Gastroesophageal sphincter (tissue), 4 donors: Measurements from ENCODE around the gene TMEM169. TPM values are rescaled to one million over a fixed set of nuclear protein-coding genes. Genes with fewer than 3 reads are reported as not detected.
"Not testable (repeated sequence)": the region's sequence is repeated elsewhere in the genome, so short reads cannot be mapped to it uniquely, and the experiment has no call there.

Experiments
- ATAC-seq: fragments of 150-250 bp; one replicate; pipeline ENCODE4 v1.9.1; 2016; ENCODE audit warnings: mild to moderate bottlenecking, moderate library complexity
- H3K27ac ChIP-seq, 4 donors: fragments of 200-600 bp; sonication (generic) in 3 of 4; 1 replicate in 3 of 4; 2 replicates in 1 of 4; pipeline ENCODE4 v1.5.1; 2016 to 2019
- H3K27me3 ChIP-seq: fragments of 200-600 bp; sonication (generic); one replicate; pipeline ENCODE4 v1.5.1; 2019
- H3K36me3 ChIP-seq, 2 donors: fragments of 200-600 bp; sonication (generic); one replicate each; pipeline ENCODE4 v1.5.1; 2019; ENCODE audit warnings: control low read depth in 1 of 2
- H3K4me1 ChIP-seq, 3 donors: fragments of 200-600 bp; sonication (generic); 1 replicate in 2 of 3; 2 replicates in 1 of 3; pipeline ENCODE4 v1.5.1; 2016 to 2019; ENCODE audit warnings: control low read depth in 2 of 3
- H3K4me3 ChIP-seq, 2 donors: fragments of 200-600 bp; sonication (generic); one replicate each; pipeline ENCODE4 v1.5.1; 2019; ENCODE audit warnings: mild to moderate bottlenecking in 1 of 2, moderate library complexity in 1 of 2
- H3K9me3 ChIP-seq, 3 donors: fragments of 200-600 bp; sonication (generic); one replicate each; pipeline ENCODE4 v1.5.1; 2017 to 2019; ENCODE audit warnings: control low read depth in 2 of 3
- EP300 ChIP-seq: sonication (generic); formaldehyde crosslinking; IDR thresholded peaks from one replicate; pipeline ENCODE4 v1.6.1; 2017; ENCODE audit warnings: antibody characterized with exemption, mild to moderate bottlenecking
- POLR2A ChIP-seq, 2 donors: fragments of 450-650 bp; IDR thresholded peaks; one replicate each; pipeline ENCODE4 v1.6.1; 2017; ENCODE audit warnings: antibody characterized with exemption in 2 of 2, mild to moderate bottlenecking in 2 of 2, moderate library complexity in 1 of 2
- POLR2AphosphoS5 ChIP-seq: sonication (generic); formaldehyde crosslinking; IDR thresholded peaks from one replicate; pipeline ENCODE4 v1.6.1; 2017; ENCODE audit warnings: antibody characterized with exemption
- WGBS, 2 donors: methylation state at CpG; one replicate each; pipeline ENCODE4 v1.1.5; 2018; ENCODE audit warnings: low coverage in 1 of 2; 5-methylcytosine and 5-hydroxymethylcytosine counted together
- total RNA-seq, 4 donors: library from RNA; depleted of rRNA; stranded (reverse); fragments of >200 nt; gene quantifications; one replicate each; pipeline ENCODE4 v1.1.0, GENCODE V29; 2016
- TF ChIP-seq, protein P1 (sequence below), 4 experiments: fragments of 200-600 bp in 2 of 4; fragments of 450-650 bp in 2 of 4; sonication (generic) in 1 of 4; IDR thresholded peaks; one replicate each; pipeline ENCODE4 v1.5.1; 2017 to 2019; ENCODE audit warnings: antibody characterized with exemption in 4 of 4, mild to moderate bottlenecking in 2 of 4, moderate library complexity in 2 of 4

Gene TMEM169
- total RNA-seq, 4 donors from 2014 or later = 0.67 to 3.1 (median 0.78) TPM; not detected in 1

DNA sequence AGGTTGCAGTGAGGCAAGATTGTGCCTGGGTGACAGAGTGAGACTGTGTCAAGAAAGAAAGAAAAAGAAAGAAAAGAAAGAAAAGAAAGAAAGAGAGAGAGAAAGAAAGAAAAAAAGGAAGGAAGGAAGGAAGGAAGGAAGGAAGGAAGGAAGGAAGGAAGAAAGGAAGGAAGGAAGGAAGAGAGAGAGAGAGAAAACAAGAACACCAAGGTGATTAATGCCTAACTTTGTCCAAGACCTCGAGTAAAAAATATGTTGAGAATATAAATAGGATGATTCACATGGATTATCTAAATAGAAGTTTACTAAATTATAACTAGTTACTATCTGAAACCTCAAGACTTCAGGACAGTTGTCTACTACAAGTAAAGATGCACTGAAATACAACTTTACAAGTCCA, 7.3 kb upstream of the TMEM169 start:
- H3K9me3 ChIP-seq = no peaks in the 10 kb centered on the region
- no peak overlapping the region for H3K4me3 ChIP-seq
- no peaks in the 10 kb centered on the region for H3K27me3 ChIP-seq
- no peak overlapping the region for H3K27ac ChIP-seq
- ATAC-seq = no peak
- TF ChIP-seq, protein P1, sequence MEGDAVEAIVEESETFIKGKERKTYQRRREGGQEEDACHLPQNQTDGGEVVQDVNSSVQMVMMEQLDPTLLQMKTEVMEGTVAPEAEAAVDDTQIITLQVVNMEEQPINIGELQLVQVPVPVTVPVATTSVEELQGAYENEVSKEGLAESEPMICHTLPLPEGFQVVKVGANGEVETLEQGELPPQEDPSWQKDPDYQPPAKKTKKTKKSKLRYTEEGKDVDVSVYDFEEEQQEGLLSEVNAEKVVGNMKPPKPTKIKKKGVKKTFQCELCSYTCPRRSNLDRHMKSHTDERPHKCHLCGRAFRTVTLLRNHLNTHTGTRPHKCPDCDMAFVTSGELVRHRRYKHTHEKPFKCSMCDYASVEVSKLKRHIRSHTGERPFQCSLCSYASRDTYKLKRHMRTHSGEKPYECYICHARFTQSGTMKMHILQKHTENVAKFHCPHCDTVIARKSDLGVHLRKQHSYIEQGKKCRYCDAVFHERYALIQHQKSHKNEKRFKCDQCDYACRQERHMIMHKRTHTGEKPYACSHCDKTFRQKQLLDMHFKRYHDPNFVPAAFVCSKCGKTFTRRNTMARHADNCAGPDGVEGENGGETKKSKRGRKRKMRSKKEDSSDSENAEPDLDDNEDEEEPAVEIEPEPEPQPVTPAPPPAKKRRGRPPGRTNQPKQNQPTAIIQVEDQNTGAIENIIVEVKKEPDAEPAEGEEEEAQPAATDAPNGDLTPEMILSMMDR (IDR thresholded peaks at IDR 0.05) = no peak
- TF ChIP-seq POLR2AphosphoS5 (no peak), POLR2A (IDR thresholded peaks at IDR 0.05) (no peak), EP300 (no peak)
- peaks cover 0 to 22% of the 10 kb centered on the region in 2 donors for H3K36me3 ChIP-seq
- WGBS, 2 donors = 53 to 69% methylated on average over 1 of the region's 1 CpG
- no peaks in the 10 kb centered on the region for H3K4me1 ChIP-seq

- no peak for ATAC-seq
- Histone ChIP-seq H3K27me3 (no peaks in the 10 kb centered on the region), H3K36me3 (peaks cover 0 to 22% of the 10 kb centered on the region in 2 donors), H3K4me1 (no peaks in the 10 kb centered on the region), H3K27ac (no peak overlapping the region), H3K4me3 (no peak overlapping the region), H3K9me3 (no peaks in the 10 kb centered on the region)
- TF ChIP-seq EP300 (no peak), POLR2AphosphoS5 (no peak), POLR2A (IDR thresholded peaks at IDR 0.05) (no peak)
- TF ChIP-seq, protein P1 (IDR thresholded peaks at IDR 0.05) = no peak
- WGBS, 2 donors = 83 to 92% methylated on average over 1 of the region's 1 CpG
Observed at GRCh38 chr2:216074794-216075193, 6.9 kb upstream of the TMEM169 start.

DNA sequence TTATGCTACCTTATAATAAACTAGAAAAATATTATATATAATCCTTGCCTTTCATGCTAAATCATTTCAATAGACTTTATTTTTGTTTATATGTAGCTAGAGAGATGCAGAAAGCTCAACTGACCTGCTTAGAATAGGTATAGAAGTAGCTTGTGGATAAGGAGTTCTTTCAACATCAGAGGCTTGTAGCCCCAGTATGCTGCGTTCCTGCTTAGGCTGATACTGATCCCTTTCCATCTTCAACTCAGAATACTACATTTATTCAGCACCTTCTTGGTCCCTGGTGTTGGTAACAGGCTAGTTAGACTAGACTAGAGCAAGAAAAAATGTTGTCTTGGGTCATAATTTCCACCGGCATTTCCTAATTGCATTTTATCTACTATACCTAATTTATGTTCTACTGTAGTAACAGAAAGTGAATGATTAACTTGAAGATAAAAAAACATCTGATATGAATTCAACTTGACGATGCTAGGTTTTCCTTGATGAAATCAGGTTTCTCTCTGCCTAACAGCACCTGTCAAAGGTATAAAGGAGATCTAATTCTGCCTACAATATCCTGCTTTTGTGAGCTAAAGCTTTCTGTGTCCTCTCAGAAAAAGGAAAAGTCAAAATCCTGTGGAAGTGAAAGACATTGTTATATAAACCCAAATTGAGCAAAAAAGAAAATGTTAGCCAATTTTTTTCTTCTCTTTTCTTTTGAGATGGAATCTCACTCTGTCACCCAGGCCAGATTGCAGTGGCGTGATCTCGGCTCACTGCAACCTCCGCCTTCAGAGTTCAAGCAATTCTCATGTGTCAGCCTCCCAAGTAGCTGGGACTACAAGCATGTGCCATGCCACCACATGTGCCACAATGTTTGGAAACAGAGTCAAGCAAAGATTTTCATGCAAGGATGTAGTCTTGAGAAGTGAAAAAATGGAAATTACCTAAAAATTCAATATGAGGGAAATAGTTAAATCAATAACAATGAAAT, 5.9 kb upstream of the TMEM169 start:
- 84 to 92% methylated on average over 4 to 6 of the region's 6 CpGs for WGBS, 2 donors
- H3K4me3 ChIP-seq = no peak overlapping the region
- TF ChIP-seq, protein P1 (IDR thresholded peaks at IDR 0.05) = no peak
- TF ChIP-seq POLR2A (IDR thresholded peaks at IDR 0.05) (no peak), EP300 (no peak), POLR2AphosphoS5 (no peak)
- H3K27me3 ChIP-seq = no peaks in the 10 kb centered on the region
- H3K27ac ChIP-seq = no peak overlapping the region
- no peak for ATAC-seq
- H3K36me3 ChIP-seq = peaks cover 0 to 22% of the 10 kb centered on the region in 2 donors
- H3K4me1 ChIP-seq = peaks cover 0 to 9% (median 0%) of the 10 kb centered on the region in 3 donors
- H3K9me3 ChIP-seq = no peaks in the 10 kb centered on the region

GRCh38 chr2:216078776-216079175, 2.9 kb upstream of the TMEM169 start:
- 63 to 100% methylated on average over 1 of the region's 1 CpG for WGBS, 2 donors
- Histone ChIP-seq H3K4me3 (no peak overlapping the region), H3K27ac (no peak overlapping the region), H3K36me3 (peaks cover 0 to 5% of the 10 kb centered on the region in 2 donors), H3K9me3 (no peaks in the 10 kb centered on the region), H3K27me3 (no peaks in the 10 kb centered on the region), H3K4me1 (peaks cover 0 to 26% (median 0%) of the 10 kb centered on the region in 3 donors)
- no peak for TF ChIP-seq POLR2AphosphoS5
- no peak for ATAC-seq

GRCh38 chr2:216080048-216080447, 1.7 kb upstream of the TMEM169 start:
- H3K9me3 ChIP-seq, ATAC-seq, H3K36me3 ChIP-seq, H3K4me3 ChIP-seq, H3K27me3 ChIP-seq, H3K27ac ChIP-seq: not testable (repeated sequence)
- H3K4me1 ChIP-seq = peaks cover 0 to 26% (median 0%) of the 10 kb centered on the region in 3 donors
- 93 to 96% methylated on average over 8 to 10 of the region's 10 CpGs for WGBS, 2 donors

DNA sequence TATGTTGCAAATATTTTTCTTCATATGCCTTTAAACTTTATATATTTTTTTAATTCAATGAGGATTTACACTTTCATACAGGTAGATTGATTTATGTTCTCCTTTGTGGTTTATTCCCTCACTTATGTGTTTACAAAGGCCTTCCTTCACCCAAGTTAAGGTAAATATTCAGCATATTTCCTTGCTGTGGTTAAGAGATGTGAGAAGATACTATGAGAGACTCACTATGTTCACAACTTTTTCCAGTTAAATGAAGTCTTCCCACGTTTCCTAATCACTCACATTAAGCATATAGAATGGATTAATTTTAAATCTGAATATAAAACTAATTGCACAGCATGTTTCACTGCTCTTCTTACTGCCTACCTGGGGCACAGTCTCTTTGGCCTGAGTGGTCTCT, 707 bp upstream of the TMEM169 start:
- Histone ChIP-seq H3K27me3 (no peaks in the 10 kb centered on the region), H3K4me3 (peak overlapping the region; percentile 60 to 73), H3K4me1 (peaks cover 0 to 26% (median 0%) of the 10 kb centered on the region in 3 donors), H3K36me3 (no peaks in the 10 kb centered on the region), H3K27ac (peak overlapping the region in 2 of 4 donors; percentile 64 to 67), H3K9me3 (no peaks in the 10 kb centered on the region)
- no peak for ATAC-seq
- 20 to 29% methylated on average over 1 of the region's 1 CpG for WGBS, 2 donors
- TF ChIP-seq, protein P1 (IDR thresholded peaks at IDR 0.05) = no peak
- no peak for TF ChIP-seq POLR2AphosphoS5
- TF ChIP-seq POLR2A (IDR thresholded peaks at IDR 0.05) = no peak
- TF ChIP-seq EP300 = no peak
